Fibroblast of upper back skin (primary cell): ENCODE measurements around the gene RAB11FIP5.

Experiments used
- DNase-seq: peaks from one replicate; pipeline ENCODE4 v3.0.0-alpha.2; 2013

RAB11FIP5 gene

DNA sequence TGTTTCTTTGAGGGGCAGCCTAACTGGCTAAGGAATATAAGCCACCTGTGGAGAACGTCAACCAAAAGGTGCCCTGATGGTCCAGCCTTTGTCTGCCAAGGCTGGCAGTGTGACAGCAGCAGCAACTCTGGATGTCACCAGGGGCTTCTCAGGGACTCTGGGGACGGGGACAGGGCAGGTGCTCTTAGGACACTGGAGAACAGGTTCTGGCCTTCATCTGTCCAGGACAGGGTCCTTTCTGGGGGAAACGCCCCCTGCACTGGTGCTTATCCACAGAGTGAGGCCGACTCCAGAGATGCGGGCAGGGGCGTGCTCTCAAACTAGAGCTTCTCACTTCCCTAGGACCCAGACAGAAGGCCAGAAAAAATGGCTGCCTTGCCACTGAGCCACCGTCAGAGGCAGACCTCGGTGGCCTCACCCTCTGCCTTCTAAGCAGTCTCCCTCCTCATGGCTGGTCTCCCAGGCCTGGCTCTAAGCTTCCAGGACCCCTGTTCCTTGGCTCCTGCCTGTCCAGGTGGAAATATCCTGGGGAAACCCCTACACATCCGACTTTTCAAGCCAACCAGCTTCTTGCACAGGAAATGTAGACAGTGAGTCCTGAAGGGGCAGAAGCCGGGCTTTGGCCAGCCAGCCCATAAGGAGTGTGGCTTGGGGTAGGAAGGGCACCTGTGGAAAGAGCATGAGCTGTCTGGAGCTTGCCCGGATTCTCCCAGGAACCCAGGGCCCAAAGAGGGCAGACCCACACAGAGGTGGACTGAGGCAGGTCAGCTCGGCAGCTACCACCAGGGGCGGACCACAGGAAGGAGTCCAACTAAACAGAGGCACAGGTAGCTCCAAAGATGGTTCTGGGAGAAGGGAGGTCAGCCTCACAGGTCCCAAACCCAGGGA is 30.0 kb downstream of the RAB11FIP5 start:
- no peak for DNase-seq

DNA sequence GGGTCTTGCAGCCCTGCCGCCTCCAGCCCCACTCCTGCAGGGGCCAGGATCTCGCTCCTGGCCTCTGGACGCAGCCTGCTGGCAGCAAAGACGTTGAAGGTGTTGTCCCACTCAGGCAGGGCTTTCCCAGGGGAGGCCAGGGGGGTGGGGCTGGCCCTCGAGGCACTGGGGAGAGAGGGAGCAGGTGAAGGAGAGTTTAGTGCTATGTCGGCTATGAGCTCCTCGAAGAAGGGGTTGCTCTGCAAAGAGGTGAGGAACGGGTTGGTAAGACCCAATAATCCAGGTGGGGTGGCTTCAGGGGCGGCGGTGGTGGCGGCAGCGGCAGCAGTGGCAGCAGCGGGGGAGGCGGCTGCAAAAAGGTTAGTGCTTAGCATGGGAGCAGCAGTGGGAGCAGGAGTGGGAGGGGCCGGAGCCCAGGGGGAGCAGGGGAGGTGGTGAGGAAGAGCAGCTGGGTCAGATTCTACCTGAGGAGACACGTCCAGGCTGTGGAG is 31.5 kb downstream of the RAB11FIP5 start:
- no peak for DNase-seq

DNA sequence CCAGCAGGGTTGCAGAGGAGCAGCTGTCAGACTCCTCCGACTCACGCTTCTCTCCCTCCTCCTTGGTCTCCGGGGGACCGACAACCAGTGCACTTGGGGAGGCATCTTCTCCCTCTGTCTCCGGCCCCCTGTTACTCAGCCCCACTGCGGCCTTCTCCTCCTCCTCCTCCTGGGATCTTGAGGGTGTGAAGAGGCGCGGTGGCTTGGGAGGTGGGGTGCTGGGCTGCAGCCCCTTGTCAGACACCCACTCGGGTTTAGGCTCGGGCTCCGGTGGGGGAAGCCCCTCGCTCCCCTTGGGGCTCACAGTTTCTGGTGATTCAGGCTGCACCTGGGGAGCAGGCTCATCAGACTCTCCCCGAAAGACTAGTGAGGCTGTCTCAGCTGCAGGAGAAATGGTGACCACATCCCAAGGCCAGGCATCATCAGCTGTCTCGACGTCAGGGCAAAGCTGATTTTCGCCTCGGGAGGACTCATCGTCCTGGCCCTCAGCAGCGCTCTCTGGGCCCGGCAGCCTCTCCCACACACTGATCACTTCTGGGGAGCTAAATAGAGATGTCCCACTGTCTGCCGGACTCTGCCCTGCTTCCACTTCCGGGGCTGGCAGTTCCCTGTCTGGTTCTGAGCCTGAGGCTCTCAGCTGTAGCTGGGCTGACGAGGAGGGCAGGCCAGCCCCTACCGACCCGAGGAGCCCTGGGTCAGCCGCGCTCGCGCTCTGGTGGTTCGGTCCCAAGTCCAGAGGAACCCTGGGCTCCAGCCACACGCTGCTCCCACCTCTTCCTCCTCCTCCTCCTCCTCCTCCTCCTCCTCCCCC is 32.2 kb downstream of the RAB11FIP5 start:
- no peak for DNase-seq

DNA sequence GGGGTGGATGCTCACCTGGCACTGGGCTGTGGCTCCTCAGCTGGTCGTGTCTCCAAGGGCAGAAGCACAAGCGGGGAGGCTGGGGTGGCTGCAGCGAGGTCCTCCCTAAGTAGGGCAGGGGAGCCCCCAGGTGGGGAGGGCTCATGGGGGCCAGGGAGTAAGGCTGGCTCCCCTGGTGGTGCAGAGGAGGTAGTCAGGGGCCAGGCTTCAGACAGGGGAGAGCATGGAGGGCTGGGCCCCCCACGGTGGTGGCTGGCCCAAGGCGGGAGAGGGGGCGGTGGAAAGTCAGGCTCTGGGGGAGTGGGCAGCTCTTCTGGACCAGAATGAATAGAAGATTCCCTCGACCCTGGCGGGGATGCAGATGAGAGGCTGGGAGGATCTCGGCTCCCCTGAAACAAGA is 33.1 kb downstream of the RAB11FIP5 start:
- DNase-seq: no peak

DNA sequence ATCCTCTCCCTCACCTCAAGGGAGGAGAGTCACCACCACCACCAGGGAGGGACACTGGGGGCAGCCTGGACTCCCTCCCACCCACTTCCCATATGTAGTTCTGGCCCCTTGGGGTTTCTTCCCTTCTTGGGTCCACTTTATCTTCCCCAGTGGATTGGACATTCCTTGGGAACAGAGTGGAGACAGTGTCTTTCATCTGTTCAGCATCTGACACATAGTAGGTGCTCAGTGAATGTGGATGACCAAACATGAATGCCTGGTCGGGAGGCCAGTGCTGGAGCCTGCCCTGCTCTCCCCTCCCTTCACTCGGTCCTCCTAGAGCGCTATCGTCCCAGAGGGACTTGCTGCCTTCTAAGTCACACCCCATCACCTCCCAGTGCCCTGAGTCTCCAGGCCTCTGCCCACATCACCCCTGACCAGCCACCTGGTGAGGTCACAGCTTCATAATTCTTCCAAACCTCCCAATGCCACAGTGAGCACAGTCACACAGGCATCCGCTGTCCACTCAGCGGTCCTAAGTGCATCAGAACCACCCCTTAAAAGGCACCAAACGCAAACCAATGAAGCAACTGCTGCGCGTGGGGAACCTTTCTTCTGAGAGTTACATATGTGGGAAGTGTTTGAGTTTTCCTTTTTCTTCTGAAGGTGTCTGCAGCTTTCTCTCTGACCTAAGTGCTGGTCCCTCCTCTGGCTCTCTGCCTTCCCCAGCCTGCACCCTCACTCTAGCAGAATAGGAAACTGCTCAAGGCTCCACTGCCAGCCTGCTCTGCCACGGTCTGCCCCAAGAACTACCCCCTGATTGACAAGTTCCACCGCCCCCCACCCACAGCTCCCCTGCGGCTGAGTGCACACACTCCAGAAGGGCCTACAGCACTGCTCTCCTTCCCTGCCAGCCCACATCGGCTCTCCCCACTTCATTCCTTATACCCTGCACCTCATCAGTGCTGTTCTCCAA is 34.0 kb downstream of the RAB11FIP5 start:
- no peak for DNase-seq

DNA sequence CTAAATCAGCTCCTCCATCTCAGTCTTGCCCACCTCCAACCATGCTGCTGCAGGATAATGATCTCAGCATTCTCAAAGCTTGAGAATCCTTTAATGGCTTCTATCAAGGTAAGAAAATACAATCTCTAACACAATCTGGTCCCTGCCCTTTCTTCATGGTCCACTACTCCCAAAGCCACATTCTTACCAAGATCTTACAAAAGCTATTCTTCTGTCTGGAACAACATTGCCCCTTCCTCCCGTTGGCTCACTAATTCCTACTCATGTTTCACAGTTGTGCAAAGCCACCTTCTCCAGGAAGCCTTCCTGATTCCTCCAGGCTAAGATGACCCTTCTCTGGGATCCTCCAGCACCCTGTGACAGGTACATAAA is 35.3 kb downstream of the RAB11FIP5 start:
- DNase-seq: no peak

DNA sequence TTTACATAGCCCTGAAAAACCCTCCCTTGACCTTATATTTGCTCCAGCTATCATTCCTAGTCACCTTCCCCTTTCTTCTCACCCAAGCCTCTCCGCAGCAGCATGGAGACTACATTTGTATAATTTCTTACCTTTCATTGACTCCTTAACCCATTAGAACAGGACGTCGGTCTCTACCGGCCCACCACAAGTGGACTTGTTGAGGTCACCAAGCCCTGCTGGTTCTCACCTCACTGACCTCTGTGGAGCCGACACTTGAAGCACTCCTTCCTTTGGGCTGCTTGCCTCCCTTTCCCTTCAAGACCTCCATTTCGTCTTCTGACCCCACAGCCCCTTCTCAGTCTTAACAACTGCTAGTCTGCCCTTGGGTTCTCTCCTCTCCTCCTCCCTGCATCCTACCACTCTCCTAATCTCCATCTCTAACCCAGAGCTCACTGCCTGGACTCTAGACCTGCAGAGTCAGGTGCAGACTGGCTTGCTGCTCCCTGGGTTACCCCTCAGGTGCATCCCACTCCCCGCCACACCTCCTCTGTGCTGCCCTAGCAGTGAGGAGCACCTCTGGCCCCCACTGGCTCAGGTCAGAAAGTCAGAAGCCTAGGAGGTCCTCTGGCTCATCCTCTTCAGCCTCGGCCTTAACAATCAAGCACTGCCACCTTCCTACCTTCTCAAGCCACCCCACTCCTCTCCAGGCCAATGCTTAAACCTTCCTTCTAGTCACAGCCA is 35.9 kb downstream of the RAB11FIP5 start:
- DNase-seq: no peak

DNA sequence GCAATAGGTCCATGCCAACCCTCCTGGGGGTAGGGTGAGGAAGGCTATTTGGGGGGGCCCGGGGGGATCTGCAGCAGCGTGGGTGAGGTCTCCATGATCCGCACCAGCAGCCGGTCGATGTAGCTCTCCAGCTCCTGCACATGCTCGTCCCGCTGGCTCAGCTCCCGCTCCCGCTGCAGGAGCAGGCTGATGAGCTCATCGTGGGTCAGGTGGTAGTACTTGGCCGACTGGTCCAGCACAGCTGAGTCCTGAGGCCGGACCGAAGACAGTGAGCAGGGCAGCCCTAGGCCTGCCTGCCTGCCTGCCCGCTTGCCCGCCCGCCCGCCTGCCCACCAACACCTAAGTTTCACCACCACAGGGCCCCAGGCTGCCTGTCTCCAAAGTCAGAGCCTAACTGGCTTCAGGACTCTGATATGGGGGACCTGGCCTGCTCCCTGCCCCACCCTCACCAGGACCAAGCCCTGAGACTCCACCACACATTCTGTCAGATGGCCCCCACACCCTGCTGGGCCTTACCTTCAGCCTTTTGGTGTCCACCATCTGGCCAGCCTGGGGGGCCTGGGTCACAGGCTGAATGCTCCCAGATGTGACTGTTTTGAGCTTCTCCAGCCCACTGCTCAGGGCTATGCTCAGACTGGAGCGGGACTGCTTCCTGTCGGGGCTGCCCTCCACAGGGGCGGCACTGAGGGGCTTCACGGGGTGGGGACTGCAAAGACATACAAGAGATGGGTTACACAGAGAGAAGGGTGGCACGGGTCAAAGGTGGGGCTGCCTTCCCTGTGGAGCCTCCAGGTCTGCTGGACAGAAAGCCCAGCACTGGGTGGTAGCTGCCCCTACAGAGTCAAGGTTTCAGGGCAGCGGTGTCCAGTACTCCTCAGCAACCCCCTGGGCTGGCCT is 37.0 kb downstream of the RAB11FIP5 start:
- DNase-seq: no peak

DNA sequence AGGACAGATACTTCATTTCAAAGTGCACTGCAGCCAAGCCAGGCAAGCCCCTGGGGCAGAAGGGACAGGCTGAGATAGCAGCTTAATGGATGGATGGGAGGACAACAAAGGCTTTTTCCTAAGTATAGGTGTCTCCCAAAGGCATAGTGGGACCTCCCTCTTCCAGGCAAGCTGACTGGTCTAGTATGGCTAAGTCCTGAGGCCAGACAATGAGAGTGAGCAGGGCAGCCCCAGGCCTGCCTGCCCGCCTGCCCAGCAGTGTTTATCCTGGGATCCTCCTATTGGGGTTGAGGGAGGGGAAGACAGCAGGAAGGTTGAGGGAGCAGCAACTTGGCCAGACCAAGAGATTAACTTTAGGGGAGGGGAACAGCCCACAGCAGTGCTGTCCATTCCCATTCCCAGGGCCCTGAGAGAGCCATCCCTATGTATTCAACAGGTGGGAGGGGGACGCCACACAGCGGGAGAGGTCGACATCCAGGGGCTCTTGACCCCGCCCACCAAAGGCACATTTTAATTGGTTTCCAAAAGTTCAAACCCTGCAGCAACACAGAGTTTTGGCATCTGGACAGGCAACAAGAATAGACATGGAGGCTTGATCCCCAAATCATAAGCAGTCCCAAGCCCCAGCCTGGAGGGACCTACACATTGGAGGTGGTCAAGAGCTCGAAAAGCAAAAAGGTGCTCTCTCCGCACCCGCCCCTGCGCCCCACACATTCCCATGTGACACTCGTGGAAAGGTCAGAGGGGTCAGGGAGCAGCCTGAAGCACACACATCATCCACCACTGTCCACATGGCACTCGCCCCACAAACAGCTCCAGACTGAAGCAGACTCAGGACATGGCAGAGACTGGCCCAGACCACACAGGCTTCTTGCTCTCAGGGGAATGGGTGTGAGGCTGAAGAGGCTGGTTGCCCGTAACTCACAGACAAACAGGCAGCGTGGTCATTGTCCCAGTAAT is 38.4 kb downstream of the RAB11FIP5 start:
- DNase-seq: no peak

DNA sequence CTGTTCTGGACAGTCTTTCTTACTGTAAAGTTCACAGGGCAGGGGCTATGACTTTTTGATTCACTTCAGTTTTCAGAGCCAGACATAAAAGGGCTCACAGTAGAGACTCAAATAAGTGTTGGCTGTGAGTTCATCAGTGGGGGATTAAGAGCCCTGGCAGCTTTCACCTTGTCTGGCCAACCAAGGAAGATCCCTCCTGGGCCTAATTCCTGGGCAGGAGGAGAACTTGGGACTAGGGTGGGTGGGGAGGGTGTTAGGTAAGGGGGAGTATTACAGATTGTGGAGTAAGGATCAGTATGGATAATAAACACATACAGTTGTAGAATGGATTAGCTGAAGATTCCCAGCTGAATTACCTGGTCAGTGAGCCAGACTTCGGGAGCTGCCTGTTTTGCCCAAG is 40.3 kb downstream of the RAB11FIP5 start:
- no peak for DNase-seq

DNA sequence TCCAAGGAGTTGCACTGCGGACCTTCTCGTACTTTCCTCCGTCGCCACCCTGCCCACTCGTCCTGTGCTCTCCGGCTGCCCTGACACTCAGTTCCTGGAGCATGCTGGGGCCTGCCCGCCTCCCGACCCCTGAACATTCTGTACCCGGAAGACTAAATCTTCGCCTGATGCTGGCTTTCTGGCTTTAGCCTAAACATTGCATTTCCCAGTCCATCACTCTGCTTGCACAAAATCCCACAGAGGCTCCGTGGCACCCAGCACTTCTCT is 40.7 kb downstream of the RAB11FIP5 start:
- no peak for DNase-seq

DNA sequence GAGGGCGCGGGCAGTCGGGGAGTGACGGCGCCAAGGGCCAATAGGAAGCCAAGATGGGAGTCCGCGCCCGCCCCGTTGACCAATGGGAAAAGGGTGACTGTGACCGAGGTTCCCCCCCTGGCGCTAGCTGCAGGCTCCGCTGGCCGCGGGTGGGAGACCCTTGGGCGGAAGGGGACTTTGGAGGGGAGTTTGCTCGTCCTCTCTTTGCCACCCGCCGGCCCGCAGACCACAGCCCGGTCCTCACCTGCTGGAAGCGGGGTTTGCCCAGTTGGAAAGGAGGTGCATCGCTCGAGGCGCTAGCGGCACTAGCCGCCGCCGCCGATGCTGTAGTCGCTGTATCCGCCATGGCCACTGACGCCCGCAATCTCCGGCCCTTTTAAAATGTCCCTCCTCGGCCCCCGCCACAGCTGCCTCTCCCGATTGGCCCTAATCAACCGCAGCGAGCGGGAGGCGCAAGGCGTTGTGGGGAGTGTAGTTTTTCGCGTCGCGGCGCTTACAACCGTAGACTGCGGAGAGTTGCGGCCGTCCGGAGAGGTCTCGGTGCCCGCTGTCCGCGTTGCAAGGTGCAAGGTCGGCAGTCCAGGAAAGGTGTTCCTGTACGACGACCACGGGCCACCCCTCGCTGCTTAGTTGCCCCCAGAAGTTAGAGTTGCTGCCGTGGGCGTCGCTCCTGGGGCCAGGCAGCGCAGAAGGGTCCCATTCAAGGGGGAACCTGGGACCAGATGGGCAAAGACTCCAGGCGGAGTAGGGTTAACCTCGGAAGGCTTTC is 41.2 kb downstream of the RAB11FIP5 start, which contains the start of gene SFXN5:
SFXN5 (minus strand) TSS at position 353 of the 769 bp plus-strand sequence; CDS start at position 346, 7 bp downstream.
- DNase-seq: peak; percentile 95

DNA sequence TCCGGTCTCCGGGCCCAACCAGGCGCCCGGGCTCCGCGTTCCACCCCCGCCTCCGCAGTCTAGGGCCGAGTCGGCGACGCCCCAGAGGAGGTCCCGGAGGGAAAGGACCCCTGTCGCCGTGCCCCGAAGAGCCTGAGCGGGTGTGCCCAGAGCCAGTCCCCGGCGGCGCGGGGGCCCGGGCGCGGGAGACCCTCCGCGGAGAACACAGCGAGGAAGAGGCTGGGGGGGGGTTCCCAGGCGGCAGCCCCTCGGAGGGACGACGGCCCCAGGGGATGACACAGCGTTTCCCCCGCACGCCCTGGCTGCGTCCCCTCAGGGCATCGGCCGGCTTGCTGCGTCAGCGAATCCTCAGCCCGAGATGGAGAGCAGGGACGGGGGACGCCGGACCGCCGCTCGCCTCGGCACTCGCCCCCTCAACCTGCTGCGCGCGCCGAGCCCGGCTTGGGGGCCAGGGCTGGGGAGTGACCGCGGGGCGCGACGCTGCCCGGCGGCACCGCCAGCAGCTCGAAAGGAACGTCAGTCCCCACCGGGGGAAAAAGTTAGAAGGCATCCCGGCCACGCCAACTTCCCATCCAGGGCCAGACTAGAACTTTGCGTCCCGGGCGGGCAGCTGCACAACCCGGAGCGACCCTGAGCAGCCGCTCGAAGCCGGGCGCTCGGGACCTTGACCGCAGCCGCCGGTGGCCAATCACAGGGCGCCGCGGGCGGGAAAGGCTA is 41.9 kb downstream of the RAB11FIP5 start:
- DNase-seq: no peak

DNA sequence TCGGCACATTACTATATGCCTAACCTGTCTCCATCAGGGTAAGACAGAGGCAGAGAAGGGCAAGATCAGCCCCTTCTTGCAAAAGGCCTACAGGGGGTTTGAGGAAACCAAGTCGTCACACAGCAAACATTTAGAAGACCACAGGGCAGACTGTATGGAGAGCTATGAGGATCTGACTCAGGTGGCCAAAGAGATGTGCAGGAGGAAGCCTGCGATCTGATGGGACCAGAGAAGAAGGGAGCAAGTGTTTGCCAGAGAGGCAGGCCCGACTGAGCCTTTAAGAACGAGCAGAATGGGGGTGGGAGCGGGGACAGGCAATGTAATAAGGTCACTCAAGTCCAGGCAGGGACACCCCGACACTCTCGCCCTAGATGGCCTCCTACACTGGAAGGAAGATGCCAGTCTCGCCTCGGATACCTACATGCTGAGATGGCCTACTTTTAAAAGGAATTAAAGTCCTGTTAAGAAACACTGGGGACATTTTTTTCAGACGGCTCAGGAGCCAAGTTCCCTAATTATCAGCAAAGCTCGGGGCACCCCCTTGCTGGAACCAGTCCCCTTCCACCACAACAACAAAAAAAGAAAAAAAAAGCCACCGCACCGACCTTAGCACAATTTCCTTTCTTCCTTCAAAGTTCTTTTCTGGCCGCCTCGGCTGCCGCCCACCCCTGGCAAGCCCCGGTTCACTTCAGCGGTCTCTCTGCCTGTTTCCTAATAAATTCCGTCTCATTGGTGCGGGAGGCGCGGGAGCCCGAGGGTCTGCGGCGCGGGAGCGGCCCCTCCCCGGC is 42.7 kb downstream of the RAB11FIP5 start:
- DNase-seq: no peak

DNA sequence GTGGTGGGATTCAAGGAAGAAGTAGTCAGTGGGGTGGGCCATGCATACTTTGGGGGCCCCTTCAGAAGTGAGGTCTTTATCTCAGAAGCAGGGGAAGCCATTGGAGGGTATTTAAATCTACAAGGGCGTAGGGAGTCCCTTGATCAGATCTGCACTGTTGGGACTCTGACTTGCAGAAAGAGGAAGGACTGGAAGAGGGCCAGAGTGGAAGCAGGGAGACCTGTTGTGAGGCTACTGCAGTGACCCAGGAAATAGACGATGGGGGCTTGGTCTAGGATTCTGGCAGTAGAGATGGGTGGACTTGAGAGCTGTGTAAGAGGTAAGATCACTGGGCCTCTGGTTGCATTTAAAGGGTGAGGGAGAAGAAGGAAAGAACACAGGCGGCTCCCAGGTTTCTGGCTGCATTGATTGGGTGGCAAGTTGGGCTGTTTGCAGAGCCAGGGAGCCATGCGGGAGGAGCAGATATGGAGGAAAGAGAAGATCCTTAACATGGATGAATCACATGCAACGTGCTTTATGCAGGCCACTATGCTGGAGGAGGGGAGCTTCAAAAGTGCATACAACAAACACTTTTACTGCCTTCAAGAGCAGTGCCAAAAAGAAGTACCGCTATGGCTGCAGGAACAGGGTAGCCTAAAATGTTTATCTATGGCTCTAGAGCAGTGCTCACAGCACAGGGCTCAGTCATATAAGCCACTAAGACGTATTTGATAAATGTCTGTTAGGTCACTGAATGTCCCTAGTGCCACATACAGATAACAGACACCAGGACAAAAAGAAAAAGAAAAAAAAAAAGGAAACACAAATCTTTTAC is 43.5 kb downstream of the RAB11FIP5 start:
- no peak for DNase-seq

DNA sequence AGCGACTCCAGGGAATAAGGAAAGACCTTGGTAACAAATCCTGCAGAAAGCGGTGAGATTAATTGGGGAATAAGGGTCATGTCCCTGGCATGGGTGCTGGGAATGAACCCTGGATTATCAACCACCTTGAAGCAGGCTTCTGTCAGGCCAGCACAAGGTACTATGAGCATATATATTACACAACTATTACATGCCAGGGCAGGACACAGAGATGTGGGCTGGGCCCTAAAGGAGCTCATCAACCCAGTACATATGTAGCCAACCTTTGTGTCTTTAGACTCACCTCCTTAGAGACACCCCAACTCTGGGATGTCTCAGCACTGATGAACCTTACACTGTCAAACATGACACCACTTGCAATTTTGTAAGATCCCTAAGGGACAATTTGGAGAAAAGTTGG is 44.6 kb downstream of the RAB11FIP5 start:
- DNase-seq: no peak

DNA sequence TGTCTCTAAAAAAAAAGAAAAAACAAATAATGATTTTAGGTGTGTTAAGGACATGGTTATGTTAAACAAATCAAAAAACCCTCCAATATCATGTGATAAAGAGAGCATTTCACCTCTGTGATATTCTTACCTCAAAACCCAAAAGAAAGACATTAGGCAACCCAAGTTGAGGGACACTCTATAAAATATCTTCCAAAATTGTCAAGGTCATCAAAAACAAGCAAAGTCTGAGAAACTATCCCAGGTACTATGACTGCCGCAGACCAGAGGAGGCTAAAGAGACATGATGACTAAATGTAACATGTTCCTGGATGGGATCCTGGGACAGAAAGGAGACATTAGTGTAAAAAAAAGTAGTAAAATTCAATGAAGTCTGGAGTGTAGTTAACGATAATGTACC is 45.7 kb downstream of the RAB11FIP5 start:
- no peak for DNase-seq
